ENCODE data around the gene QRICH1. TPM values are rescaled to one million over a fixed set of nuclear protein-coding genes. Genes with fewer than 3 reads are reported as not detected.

The QRICH1 gene
- total RNA-seq, 1 experiment from 2014 or later = 123 TPM

GRCh38 chr3:49024449-49024848 is 69.4 kb downstream of the QRICH1 start (continued):
- no peak for TF ChIP-seq ZNF512 (CRISPR knock-in tag; IDR thresholded peaks at IDR 0.05; ENCODE audit: borderline replicate concordance)
- TF ChIP-seq NFE2L1 (CRISPR knock-in tag; IDR thresholded peaks at IDR 0.05) = no peak
- no peak for TF ChIP-seq NFATC4 (CRISPR knock-in tag; IDR thresholded peaks at IDR 0.05)
- TF ChIP-seq PREB (CRISPR knock-in tag; IDR thresholded peaks at IDR 0.05; ENCODE audit: borderline replicate concordance) = no peak
- TF ChIP-seq GRHL2 (CRISPR knock-in tag; IDR thresholded peaks at IDR 0.05; ENCODE audit: insufficient replicate concordance, severe bottlenecking) = no peak
- TF ChIP-seq ZNF138 (CRISPR knock-in tag; conservative IDR thresholded peaks at IDR 0.05) = no peak

- Mint-ChIP-seq H3K4me1 (peaks cover 39% of the 10 kb centered on the region), H3K27me3 (ENCODE audit: low read depth) (no peaks in the 10 kb centered on the region), H3K36me3 (peaks cover 57% of the 10 kb centered on the region), H3K4me3 (peak overlapping the region; percentile 92), H3K9me3 (no peaks in the 10 kb centered on the region), H3K27ac (no peak overlapping the region)
- ChIA-PET POLR2A (interaction anchor here (0.6 to 4.3 kb wide), 4 partner anchors 16 to 110 kb away, joined by 3 to 81 read pairs (median 3); partner anchors contain the start of gene WDR6), CTCF (interaction anchor here (1.1 to 8.2 kb wide), 5 partner anchors 14 to 71 kb away, joined by 3 to 124 read pairs (median 5); partner anchors contain the start of genes P4HTM, QRICH1 and WDR6)
- no peak for ATAC-seq
- no peak for DNase-seq (ENCODE audit: low spot score)
- TF ChIP-seq ZNF281 (CRISPR knock-in tag; IDR thresholded peaks at IDR 0.05) (no peak), ATF6 (CRISPR knock-in tag; IDR thresholded peaks at IDR 0.05) (no peak), ZBTB43 (CRISPR knock-in tag; IDR thresholded peaks at IDR 0.05) (no peak), STAT6 (CRISPR knock-in tag; conservative IDR thresholded peaks at IDR 0.05; ENCODE audit: low read depth) (no peak), ZNF219 (CRISPR knock-in tag; IDR thresholded peaks at IDR 0.05; ENCODE audit: borderline replicate concordance) (no peak), EMX1 (CRISPR knock-in tag; IDR thresholded peaks at IDR 0.05) (no peak), FOXP1 (CRISPR knock-in tag; IDR thresholded peaks at IDR 0.05; ENCODE audit: borderline replicate concordance) (no peak), TEAD4 (CRISPR knock-in tag; IDR thresholded peaks at IDR 0.05) (no peak), PREB (CRISPR knock-in tag; IDR thresholded peaks at IDR 0.05; ENCODE audit: borderline replicate concordance) (no peak), HMGXB4 (CRISPR knock-in tag; IDR thresholded peaks at IDR 0.05) (no peak), CREB1 (CRISPR knock-in tag; IDR thresholded peaks at IDR 0.05) (no peak)
Measured at GRCh38 chr3:49023775-49024174, 70.1 kb downstream of the QRICH1 start.

Measured in WTC11 (cell line).